NOMO-1 treated with dmso at 0.1 percent for 144 hours (cell line): ENCODE data around the gene TJP3.
"Not testable (repeated sequence)": the region's sequence is repeated elsewhere in the genome, so short reads cannot be mapped to it uniquely, and the experiment has no call there.

Source experiments
- DNase-seq: peaks from one replicate; lab custom pipeline; 2025; ENCODE audit not compliant: unreplicated experiment; lab: John Stamatoyannopoulos, UW

TJP3 gene, protein sequence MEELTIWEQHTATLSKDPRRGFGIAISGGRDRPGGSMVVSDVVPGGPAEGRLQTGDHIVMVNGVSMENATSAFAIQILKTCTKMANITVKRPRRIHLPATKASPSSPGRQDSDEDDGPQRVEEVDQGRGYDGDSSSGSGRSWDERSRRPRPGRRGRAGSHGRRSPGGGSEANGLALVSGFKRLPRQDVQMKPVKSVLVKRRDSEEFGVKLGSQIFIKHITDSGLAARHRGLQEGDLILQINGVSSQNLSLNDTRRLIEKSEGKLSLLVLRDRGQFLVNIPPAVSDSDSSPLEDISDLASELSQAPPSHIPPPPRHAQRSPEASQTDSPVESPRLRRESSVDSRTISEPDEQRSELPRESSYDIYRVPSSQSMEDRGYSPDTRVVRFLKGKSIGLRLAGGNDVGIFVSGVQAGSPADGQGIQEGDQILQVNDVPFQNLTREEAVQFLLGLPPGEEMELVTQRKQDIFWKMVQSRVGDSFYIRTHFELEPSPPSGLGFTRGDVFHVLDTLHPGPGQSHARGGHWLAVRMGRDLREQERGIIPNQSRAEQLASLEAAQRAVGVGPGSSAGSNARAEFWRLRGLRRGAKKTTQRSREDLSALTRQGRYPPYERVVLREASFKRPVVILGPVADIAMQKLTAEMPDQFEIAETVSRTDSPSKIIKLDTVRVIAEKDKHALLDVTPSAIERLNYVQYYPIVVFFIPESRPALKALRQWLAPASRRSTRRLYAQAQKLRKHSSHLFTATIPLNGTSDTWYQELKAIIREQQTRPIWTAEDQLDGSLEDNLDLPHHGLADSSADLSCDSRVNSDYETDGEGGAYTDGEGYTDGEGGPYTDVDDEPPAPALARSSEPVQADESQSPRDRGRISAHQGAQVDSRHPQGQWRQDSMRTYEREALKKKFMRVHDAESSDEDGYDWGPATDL

DNA sequence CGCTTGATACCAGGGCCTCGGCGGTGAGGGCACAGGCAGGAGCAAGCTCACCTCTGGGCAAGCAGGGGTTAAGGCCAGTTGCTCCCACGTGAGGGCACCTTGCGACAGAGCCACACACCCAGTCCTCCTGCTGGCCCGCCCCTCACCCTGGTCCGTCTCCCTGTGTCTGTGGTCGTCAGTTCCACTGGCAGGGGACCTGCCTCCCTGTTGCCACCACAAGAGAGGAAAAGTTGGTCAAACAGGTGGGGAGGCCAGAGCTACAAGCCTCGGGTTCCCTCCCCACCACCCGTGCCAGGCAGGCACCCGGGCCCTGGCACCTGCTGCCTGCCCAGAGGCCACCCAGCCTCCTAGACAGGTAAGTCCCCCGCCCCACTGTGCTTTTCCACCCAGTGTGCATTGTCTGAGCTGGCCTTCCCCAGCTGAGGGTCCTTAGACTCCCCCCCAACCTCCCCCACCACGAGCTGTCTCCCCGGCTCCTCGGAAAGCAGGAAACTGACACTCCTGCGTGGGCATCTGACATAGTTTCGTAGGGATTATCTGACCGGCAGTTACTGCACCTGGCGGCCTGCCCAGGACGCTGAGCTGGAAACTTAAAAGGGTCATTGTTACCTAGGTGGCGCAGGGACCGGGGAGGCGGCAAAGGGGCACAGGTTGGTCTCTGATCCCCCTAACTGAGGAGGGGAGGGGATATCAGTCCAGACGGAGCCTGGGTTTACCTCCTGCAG, at the start of gene TJP3:
Gene TJP3, plus strand, starts transcription at position 178 of the 725 bp plus-strand sequence. CDS start 20,049 bp downstream, outside the sequence.
- no peak for DNase-seq

DNA sequence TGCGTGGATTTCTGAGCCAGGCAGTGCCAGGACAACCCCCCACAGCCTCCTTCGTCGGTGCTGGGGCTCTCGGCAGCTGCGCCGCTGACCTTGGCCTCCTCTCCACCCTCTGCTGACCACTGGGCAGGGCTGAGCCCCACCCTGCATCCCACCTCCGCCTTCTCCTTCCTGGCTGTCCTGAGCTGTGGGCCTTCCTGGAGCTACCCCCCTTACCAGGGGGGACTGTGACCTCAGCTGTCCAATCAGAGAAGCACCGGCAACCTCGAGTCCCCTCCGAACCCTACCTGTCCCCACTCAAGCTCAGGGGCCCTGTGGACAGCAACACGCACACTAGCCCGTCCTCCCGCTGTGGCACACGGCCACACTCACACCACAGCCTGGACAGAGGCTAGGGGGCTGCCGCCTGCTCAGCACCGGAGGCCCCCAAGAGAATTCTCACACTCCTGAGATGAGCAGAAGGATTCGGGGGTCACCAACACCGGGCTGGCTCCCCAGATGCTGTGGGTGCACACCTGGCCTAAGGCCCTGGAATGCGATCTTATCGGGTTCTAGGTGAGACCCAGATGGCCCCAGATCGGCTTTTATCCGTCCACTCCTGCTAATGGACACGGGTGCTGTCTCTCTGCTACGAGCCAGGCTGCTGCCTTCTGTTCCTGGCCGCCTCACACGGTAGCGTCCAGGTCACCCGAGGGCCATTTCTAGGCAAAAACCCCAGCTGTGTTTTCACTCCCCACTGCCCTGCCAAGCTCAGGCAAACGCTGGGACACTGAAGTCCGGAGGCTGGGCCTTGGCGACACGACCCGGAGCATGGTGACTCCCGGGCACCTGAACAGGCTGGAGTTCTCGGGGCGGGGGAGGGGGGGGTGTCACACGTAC, 49.1 kb upstream of the TJP3 start:
- DNase-seq = no peak

DNA sequence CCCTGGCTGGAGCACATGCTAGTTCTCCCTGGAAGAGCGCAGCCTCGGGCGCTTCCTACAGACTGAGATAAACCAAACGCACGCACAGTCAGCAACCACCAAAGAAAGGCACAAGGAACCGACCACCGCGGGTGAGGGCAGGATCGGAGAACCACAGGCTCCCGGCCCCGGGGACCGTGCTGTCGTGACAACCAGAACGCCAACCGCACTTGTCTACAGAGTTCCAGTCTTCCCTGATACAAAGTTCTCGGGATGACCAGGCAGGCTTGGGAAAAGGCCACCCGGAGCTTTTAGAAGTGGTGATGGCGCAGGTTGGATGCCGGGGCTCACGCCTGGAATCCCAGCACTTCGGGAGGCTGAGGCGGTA, 48.5 kb upstream of the TJP3 start:
- DNase-seq = no peak

DNA sequence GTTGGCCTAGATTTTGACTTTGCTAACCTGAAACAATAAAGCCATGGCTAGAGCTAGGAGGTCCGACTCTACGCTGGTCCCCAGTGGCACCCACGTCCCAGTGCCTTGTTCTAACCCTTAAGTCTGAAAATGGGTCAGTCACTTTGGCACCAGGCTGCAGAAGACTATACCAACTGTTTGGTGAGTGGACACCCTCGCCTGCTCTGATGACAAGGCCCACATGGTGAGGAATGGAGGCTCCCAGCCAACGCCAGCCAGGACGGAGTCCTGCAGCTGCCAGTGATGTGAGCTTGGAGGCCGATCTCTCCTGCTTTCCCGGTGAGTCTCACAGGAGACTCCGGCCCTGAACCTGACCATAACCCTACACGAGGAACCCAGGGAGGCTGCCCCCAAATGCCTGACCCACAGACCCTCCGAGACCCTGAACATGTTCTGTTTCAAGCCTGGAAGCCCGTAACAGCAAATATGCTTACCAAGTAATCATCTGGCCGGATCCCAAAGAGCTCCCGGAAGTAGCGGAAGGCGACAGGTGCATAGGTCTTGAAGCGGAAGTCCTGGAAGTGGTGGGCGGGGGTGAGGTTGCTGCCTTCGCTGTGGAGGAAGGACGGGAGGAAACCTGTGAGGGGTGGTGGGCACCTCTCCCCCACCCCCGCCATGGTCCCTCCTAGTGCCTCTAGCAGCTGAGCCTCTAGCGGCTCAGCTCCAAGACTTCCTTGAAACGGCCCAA, 47.5 kb upstream of the TJP3 start:
- DNase-seq = no peak

DNA sequence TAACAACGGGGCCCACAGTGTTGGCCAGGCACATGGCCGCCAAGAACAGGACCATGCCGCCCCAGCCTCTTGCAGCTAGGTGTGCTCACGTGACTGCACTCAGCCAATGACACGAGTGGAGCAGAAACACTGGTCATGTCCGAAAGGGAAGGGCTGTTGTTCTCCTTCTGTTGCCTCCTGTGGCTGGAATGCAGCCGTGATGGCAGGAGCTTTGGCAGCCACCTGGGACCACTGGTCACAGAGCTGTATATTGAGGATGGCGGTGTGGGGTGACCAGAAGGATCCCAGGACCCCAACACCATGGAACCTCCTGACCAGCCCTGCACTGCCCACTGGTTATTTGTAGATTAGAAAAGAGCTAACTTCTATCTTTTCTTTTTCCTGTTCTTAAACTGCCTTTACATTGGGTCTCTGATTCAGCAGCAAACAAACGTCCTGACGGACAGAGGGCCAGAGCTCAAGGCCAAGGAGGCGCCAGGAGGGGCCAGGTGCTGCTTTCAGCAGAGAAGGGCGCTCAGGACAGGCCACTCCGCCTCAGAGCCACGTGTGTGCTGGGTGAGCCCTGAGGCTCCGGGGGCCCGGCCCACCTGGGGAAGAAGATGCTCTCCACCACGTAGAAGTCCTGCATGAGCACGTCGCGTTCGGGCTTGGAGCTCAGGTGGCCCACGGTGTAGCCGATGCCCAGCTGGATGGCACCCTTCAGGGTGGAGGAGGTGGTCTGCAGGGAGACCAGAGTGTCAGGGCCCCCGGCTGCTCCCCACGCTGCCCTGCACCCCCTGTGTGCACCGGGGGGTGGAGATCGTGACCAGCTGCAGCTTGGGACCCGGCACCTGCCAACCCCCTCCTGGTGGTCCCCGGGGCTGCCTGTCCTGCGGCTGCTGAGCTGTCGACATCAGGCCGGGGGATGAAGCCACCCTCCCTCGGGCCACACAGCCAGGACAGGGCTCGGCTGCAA, 46.6 kb upstream of the TJP3 start:
- DNase-seq = no peak

DNA sequence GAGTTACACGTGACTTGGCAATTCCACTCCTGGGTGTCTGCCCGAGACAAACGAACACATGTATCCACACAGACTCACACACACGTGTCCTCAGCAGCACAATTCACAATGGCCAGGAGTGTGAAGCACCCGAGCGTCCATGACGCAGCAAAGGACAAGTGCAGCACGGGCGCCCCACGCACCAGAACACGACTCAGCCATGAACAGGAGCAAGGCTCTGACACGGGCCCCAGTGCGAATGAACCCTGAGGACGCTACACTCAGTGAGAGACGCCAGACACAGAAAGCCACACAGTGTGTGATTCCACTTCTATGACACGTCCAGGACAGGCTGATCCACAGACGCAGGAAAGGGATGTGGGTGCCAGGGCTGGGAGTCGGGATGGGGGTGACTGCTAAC, 44.3 kb upstream of the TJP3 start:
- no peak for DNase-seq

DNA sequence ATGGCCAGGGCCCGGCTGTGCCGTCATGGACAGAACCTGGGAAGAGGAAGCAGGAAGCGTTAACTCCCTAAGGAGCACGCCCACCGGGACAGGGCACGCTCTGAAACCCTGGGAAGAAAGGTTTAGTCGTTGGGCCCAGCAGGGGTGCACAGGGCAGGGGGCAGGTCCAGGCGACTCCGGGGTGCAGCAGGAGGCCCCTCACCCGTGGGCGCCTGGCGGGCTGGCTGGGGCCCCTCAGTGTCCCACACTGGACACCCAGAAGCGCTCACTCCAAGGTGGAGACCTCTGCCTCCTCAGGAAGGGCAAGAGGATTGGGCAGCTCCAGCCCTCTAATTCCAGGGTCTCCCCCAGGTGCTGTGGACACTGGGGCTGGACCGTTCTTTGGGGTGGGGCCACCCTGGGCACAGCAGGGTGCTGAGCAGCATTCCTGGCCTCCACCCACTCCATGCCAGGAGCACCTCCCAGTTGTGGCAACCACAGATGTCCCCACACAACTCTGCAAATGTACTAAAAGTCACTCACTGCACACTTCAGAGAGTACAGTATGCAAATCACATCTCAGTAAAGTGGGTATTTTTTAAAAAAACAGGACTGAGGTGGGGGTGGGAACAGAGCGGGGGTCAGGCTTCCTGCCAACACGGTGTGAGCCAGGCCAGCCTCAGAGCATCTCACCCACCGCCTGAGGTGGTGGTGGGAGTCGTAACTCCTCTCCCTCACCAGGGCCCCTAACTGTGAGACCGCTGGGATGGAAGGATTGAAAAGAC, 43.1 kb upstream of the TJP3 start:
- DNase-seq = no peak

DNA sequence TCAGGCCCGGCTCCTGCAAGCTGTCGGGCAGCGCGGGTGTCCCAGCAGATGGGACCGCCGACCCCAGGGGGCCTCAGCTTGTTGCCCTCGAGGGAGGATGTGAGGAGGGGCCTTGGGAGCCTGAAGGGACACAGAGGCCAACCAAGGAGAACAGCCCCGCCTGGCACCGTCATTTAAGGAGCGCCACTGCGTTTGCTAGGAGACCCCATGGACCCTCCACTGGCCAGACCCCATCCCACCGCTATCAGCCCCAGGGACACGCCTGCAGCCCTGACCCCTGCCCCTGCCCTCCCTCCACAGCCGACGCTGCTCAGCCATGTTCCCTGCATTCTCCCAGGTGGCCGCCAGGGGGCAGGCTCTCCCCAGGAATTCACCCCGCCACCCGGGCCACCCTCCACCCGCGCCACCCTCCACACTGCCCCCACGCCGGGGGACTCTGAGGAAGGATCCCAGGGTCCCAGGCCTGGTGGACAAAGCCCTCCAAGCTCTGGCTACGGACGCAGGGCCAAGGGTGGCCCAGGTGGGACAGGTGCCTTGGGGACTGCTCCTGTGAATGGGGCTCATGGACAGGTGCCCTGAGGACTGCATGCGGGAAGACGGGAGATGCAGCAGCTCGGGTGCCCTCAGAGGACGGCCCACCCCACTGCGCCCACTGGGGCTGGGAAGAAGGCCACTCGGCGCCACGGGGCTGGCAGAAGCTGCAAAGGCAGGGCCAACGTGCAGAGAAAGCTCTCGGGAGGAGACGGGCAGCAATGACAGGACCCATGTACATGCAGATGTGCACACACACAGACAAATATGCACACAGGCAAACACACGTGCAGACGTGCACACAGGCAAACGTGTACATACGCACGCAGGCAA, 42.3 kb upstream of the TJP3 start:
- no peak for DNase-seq

DNA sequence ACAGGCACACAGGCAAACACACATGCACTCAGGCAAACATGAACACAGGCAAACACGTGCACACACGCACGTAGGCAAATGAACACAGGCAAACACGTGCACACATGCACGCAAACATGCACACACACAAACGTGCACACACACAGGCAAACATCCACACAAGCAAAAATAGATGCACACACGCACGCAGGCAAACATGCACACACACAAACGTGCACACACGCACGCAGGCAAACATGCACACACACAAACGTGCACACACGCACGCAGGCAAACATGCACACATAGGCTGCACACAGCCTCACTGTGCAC, 41.7 kb upstream of the TJP3 start:
- not testable (repeated sequence) for DNase-seq

DNA sequence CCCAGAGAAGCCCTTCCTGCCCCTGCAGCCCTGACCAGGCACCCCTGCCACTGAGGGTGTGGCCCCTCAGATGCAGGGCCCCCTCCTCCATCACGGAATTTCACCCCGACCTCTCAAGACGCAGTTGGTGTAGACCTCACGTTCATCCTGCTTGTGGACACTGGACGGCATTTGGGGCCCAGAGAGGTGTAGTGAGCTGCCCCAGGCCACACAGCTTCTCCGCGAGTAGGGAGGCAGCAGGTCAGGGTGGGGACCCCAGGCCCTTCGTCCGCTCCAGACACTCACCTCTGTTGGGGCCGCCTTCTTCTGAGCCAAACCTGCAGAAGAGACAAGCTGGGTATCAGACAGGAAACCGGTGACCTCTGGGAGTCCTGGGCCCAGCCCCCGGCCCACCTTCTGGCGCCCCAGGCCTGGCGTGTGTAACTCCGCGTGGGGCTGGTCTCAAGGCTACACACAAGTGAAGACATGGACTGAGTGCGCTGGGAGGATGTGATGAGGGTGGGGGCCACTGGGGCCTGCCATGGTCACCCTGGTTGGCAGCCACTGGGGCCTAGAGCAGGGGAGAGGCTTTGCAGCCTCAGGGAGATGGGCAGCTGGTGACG, 41.0 kb upstream of the TJP3 start:
- DNase-seq = no peak

DNA sequence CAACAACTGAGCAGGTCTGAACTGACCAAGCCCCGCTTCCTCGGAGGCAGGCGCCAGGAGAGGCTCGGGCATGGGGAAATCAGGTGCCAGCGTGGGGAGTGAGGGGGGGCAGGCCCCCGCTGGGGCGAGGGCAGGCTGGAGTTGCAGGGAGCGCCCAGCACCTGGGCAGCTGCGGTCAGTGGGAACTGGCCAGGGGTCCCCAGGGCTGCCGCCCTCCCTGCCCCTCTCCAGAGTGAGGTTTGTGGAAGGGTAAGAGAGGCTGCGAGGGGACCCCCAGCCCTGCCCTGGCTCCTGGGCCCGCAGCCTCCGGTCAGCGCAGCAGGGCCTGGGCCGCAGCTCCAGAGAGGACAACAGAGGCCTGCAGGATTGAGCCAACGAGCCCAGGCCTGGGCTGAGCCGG, 40.4 kb upstream of the TJP3 start:
- no peak for DNase-seq

DNA sequence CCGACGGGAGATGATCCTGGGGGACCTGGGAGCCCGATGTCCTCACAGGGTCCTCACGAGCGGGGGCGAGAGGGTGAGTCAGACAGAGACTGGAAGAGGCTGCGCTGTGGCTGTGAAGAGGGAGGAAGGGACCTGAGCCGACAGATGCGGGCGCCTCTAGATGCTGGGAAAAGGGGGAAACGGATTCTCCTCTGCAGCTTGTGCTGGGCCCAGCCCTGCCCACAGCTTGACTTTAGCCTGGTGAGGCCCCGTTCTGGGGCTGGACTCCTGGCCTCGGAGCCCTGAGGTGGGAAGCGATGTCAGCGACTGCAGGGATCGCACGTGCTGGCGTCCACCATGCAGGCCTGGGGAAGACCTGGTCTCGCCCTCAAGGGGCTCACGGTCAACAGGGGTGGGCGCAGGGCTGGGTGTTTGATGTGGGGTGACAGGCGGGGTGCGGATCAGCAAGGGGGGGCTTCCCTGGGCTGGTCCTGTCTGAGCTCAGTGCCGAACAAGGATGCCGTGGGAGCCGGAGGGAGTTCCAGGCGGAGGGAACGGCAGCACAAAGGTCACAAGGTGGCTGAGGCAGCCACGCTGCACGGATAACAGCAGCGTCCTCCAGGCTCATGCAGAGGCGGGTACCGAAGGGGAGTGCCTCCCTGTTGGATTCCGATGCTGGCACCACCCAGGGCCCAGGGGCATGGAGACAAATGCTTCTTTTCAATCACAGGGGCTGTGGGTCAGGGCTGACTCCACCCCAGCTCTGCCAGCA, 39.7 kb upstream of the TJP3 start:
- no peak for DNase-seq

DNA sequence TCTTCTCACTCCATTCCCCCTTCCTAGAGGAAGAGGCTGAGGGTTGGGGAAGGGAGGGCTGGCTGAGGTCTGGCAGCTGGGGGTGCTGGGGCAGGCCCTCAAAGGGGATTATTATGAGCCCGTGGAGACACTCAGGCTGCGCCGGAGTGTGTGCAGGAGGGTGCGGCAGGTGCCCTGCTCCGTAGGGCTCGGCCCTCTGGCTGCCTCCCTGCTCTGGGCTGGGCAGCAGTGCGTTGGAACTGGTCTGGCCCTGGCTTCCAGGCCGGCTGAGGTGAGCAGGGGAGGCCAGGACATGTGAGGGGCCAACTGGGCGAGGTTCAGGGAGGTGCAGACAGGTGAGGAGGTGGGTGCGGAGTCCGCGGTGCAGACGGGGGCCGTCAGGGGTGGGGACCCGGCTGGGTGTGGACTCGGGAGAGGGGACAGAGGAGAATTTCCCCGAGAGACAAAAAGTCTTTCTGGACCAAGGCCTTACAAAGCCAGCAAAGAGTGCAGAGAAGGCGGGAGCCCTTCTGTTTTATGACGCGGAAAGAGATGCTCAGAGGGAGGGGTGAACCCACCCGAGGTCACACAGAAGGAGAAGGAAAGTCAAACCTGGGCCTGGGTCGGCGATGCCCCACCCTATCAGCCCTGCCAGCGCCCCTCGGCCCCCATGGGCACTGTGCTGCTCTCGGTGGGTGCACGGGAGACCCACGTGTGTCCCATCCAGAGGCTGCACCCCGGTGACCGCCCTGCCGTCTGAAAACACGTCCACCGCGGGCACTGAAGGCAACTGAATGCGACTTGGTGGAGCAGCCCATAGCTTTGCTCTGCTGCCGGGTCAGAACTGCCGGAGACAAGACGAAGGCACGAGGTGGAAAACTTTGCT, 38.9 kb upstream of the TJP3 start:
- DNase-seq = no peak

DNA sequence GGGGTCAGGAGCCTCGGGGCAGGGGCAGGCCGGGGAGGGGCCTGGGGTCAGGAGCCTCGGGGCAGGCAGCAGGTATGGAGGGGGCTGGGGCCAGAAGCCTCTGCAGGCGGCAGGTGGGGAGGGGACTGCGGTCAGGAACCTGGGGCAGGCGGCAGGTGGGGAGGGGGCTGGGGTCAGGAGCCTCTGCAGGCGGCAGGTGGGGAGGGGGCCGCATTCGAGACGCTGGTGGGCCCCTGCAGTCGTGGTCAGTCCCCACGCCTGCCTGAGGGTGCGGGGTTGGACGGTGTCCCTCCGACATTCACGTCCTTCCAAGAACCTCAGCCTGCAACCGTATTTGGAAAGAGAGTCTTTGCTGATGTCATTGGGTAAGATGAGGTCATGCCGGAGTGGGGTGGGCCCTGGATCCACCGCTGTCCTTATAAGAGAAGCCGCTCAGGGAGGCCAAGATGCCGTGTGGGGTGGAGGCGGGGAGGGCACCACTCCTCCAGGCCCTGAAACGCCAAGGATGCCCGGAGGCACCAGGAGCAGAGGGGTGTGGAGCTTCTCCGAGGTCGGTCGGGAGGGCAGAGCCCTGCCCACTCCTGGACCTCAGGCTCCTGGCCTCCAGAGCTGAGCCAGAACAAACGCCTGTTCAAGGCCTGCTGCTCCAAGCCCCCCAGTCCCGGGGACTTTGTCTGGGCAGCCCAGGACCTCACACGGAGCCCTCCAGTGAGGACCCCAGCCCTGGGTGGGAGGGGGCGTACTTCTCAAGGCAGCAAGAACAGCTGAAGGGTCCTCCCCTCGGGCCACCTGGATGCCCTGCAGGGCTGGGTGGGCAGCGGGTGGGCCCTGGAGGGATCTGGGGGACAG, 38.0 kb upstream of the TJP3 start:
- DNase-seq = no peak
